Renal pelvis (tissue), 4 donors: ENCODE results near the gene RAD51B. TPM values are rescaled to one million over a fixed set of nuclear protein-coding genes. Genes with fewer than 3 reads are reported as not detected.

Experiments
- DNase-seq: peaks from one replicate; pipeline ENCODE4 v3.0.0-alpha.2; 2013
- polyA plus RNA-seq, 3 donors: library from polyadenylated mRNA; unstranded; fragments of 120-200 nt; gene quantifications; one replicate each; pipeline ENCODE4 v1.2.1, GENCODE V29; 2013; ENCODE audit not compliant: insufficient read length in 3 of 3

RAD51B gene
- polyA plus RNA-seq, 3 donors, result 9.8 to 11.0 (median 9.8) TPM

GRCh38 chr14:68477461-68478085 lies 658.0 kb downstream of the RAD51B start:
- DNase-seq, result no peak

- DNase-seq, result no peak
Observed at GRCh38 chr14:68479247-68479646, 659.7 kb downstream of the RAD51B start.

GRCh38 chr14:68482018-68482417 lies 662.4 kb downstream of the RAD51B start:
- no peak for DNase-seq

DNA sequence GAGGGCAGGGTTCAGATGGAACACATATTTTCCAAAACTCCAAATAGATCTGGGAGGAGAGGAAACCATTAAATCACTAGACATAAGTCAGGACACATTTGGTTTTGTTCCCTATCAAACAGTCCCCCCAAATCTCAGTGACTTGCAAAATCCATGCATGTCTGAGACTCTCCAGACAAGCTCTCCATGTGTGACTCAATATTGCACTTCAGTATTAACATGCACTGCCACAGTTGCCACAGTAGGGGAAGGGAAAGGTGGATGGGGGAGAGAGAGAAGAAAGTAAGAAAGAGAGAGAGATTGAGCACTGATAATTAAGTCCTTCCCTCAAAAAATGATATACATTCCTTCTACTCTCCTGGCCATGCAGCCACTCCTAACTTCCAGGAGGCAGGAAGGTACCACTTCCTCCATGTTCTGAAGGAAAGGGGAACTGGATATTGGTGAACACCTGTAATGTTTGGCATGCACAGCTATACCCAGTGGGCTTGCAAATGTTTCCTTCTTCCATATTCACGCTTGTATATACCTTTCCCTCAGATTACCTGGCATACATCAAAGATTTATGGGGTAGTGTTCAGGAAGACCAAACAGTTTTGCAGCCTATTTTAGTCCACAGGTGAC lies 663.3 kb downstream of the RAD51B start:
- no peak for DNase-seq

DNA sequence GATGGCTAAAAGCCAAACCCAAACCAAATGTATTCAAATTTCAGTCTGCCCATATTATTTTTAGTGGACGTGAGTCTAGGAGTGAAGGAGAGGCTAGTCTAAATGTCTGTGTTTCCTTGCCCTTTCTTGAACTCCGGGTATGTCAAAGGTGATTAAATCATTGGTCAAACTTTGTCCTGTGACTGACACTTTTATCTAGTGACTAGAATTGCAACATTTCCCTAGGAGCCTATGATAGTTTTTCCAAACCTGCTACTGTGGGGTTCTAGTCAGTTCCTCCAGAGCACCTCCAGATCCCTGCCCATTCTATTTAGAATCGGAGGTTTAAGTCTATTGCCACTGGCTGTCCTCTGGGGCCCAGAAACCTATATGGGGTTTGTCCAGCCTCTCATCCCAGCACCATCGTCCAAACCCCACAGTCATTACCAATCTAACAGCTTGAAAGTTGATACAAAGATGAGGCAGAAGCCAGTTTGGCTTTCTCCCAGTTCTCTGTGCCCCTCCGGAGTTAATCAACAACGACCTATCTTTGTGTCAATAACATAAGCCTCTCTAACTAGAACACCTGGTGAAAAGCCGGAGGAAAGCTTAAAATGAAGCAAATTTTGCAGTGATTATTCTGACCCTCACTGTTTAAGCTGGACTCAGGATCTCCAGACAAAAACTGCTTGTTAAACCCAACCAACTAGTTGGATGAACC lies 666.6 kb downstream of the RAD51B start:
- no peak for DNase-seq

GRCh38 chr14:68486809-68487208 lies 667.2 kb downstream of the RAD51B start:
- DNase-seq, result no peak

DNA sequence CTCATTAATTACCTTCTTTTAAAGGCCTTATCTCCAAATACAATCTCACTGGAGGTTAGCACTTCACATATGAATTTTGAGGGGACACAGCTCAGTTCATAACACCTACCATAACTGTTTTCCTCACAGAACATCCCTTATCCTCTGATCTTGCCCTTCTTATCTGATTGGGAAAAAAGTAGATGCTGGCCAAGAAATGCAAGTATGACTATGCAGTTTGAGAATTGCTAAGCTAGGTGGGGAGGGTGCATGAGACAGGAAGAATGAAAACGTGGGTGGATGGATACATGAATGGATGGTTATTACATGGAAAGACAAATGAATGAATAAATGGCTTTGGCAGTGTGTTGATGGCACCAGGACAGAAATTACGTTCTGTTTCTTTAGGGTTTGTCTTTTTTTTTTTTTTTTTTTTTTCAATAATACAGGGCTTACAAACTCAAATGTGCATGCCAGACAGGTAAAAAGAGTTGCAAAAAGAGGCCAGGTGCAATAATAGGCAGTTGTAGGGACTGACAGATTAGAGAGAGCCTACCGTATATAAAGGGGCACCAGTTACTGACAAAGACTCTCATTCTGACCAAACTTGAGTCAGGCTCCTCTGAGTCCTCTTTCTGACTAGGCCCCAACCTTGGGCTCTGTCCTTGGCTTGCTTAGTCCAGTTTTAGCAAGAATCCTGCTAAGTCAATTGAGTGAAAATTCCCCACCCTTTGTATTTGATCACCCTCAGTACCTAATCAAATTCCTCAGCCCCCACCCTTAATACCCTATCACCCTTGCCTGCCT lies 668.4 kb downstream of the RAD51B start:
- no peak for DNase-seq

DNA sequence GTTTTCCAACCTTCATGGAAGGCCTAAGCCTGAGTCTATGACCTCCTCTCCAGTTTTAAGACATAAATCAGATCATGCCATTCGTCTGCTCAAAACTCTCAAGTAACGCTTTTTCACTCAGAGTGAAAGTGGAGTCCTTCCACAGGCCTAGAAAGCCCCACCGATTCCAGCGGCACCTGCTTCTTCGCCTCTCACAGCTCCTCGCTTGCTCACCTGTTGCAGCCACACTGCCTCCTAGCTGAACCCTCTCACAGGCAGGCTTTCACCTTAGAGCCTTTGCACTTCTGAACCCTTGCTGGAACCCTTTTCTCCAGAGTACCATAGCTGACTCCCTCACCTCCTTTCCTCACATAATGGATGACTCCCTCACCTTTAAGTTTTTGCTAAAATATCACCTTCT lies 672.2 kb downstream of the RAD51B start:
- DNase-seq, result no peak

DNA sequence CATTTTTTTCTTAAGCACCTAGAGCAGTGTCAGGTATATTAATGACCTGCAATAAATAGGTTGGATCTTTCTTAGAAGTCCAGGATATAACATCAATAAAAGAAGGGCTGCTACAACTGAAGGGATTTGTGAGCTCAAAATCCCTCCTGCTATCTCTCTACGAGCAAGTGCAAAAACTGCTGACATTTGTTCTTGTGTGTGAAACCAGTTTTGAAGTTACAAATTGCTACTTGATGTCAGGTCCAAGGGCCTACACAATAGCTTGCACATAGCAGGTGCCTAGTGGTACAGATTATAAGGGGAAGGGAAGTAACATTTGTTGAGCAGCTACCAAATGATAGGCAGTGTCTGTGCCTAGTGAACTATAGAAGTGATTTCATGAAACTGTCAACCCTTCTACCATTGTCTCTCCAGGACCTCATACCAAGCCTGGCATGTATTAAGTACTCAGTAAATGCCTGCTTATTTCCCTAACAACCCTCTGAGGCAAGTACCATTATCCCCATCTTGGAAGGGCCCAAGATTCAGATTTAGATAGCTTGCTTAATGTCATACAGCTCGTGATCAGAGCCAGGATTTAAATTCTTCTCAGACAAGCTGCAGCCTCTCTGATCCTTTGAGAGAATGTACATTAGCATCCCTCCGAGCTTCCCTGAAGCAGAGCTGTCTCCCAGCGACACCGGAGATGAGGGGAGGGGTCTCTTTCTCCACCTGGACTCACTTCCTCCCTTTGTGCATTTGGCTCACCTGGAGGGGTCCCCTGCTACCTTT lies 673.0 kb downstream of the RAD51B start:
- no peak for DNase-seq

GRCh38 chr14:68493152-68493911 lies 673.8 kb downstream of the RAD51B start:
- no peak for DNase-seq

GRCh38 chr14:68495101-68496039 lies 675.8 kb downstream of the RAD51B start:
- no peak for DNase-seq

DNA sequence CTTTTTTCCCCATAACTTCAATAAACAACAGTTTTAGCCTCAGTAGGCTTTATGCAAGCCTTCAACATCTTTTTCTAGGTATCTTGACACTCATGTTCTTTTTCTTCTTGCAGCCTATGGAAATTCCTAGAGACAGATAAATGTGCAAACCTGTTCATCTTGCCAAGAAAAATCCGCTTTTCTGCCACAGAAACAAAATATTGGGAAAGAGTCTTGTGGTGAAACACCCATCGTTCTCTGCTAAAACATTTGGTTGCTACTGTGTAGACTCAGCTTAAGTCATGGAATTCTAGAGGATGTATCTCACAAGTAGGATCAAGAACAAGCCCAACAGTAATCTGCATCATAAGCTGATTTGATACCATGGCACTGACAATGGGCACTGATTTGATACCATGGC lies 677.4 kb downstream of the RAD51B start:
- DNase-seq, result no peak

- no peak for DNase-seq
Observed at GRCh38 chr14:68499451-68499850, 679.9 kb downstream of the RAD51B start.

DNA sequence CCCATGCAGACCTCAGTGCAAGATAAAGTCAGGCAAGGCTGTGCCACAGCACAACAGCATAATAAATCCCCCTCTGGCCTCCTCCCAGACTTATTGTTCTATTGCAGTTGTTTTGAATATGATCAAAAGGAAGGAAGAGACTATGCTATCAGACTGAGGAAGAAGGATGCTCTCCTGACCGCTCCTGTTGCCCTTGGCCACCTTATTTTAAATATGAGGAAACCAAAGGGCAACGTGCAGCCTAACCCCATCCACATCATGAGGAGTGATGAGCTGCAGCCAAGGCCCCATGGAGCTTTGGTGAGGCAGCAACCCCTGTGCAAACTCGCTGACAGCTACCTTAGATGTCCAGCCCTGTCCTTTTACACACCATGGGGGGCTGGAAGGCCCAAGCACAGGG lies 681.6 kb downstream of the RAD51B start:
- DNase-seq, result no peak

DNA sequence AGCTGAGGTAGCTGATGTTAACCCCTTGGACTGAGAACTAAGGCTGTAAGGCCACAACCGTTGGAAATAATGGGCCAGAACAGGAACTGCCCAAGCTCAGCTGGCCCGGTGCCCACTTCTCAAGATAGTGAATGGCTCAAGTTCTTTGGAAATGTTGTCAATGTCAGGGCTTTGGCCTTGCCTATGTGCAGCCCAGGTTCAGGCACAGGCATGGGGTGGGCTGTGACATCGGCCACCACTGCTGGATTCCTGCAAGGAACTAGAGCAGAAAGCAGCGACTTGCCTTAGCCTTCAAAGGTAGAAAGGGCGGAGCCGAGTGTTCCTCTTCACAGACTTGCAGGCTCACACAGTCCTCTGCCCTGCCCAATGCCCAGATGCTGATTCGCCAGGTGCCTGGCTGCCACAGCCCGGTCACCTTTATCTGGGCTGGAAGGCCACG lies 682.1 kb downstream of the RAD51B start:
- no peak for DNase-seq

DNA sequence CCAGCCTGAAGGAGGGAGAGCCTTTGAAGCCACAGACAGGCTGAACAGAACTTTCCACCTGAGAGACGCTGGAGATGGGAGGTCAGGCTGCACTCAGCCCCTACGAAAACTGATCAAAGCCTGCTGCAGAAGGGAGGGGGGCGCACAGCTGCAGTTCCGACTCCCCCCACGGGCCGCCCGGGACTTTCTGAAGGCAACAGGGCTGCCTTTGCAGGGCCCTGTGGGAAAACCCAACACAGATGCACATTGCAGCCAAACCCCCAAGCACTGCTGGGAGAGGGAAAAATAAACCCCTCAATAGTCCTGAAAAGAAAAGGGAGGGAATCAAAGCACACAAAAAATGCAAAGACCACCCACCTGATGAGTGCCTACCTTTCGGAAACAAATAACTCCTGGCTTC lies 682.7 kb downstream of the RAD51B start:
- no peak for DNase-seq

GRCh38 chr14:68503186-68503825 lies 683.7 kb downstream of the RAD51B start:
- no peak for DNase-seq

DNA sequence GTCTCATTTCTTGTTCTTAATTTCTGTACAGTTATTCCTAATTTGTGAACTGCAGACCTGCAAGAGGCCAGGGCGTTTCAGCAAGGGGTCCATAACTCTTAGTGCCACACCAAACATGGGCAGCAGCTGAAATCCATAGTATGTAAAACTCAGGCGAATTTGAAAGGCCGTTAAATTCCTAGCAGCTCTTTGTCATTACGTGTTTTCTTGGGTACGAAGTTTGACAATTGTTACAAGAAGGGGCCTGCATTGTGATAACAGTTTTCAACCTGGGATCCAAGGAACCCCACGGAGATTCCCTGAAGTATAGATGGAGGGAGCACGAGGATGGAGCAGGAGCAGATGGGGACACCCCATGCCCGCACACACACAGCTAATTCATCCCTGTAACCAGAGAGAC lies 685.3 kb downstream of the RAD51B start:
- DNase-seq, result no peak

DNA sequence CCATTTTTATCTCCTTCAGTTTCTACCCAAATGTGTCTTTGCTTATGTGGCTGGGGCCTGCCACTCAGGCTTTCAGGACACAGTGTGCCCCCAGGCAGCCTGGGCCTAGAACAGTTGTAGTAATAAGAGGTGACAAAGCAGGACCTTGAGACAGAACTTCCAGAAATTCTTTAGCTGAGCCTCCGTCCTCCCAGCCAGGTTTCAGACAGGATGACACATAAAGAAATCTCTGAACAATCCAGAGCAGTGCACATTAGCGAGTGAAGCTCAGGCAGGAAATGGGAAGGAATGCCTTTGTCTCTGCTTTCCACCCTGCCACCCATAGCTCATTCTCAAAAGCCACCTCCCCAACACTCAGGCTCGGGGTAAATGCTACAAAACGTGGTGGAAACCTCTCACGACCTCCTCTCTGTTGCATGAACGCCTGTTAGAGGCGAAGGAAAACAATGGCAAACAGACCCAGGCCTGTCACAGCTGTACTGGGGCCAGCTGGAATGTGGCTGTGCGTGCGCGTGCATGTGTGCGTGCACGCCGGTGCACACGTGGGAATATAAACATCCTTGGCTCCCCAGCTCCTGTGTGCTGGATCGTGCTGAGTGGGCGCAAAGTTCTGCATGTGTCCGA lies 686.6 kb downstream of the RAD51B start:
- no peak for DNase-seq
